GM23338 (cell line): ENCODE measurements around the gene TLCD5. TPM values are rescaled to one million over a fixed set of nuclear protein-coding genes. Genes with fewer than 3 reads are reported as not detected.

Experiments used
- ATAC-seq: fragments of 200-7000 bp; cut with Tn5 transposase; 3 replicates; pipeline ENCODE4 v1.9.1; 2020
- DNase-seq: peaks from one replicate; pipeline ENCODE4 v3.0.0-alpha.2; 2015; ENCODE audit warnings: low spot score
- H2AFZ ChIP-seq: fragments of 200-600 bp; sonication (generic); 2 replicates; pipeline ENCODE4 v1.8.0; 2016; ENCODE audit warnings: antibody characterized with exemption, mild to moderate bottlenecking, moderate library complexity
- H3F3A ChIP-seq: fragments of 200-600 bp; sonication (generic); replicated peaks from 2 replicates; pipeline ENCODE4 v1.8.0; 2017; ENCODE audit warnings: antibody characterized with exemption, mixed run types, low read depth
- H3K27ac ChIP-seq: fragments of 200-600 bp; sonication (generic); 2 replicates; pipeline ENCODE4 v1.6.1; 2016; ENCODE audit warnings: low read depth
- H3K27me3 ChIP-seq: fragments of 200-600 bp; sonication (generic); 2 replicates; pipeline ENCODE4 v1.8.0; 2016; ENCODE audit warnings: mild to moderate bottlenecking, mixed run types, moderate library complexity; ENCODE audit not compliant: insufficient read depth
- H3K36me3 ChIP-seq: fragments of 200-600 bp; sonication (generic); 2 replicates; pipeline ENCODE4 v1.8.0; 2016; ENCODE audit warnings: mild to moderate bottlenecking; ENCODE audit not compliant: insufficient read depth
- H3K4me1 ChIP-seq: fragments of 200-600 bp; sonication (generic); 2 replicates; pipeline ENCODE4 v1.8.0; 2016; ENCODE audit warnings: mild to moderate bottlenecking, moderate library complexity; ENCODE audit not compliant: insufficient read depth
- H3K4me2 ChIP-seq: fragments of 200-600 bp; sonication (generic); 2 replicates; pipeline ENCODE4 v1.7.1; 2017; ENCODE audit warnings: mixed run types
- H3K4me3 ChIP-seq: fragments of 200-600 bp; sonication (generic); 2 replicates; pipeline ENCODE4 v1.6.1; 2016; ENCODE audit warnings: mixed run types
- H3K79me2 ChIP-seq: fragments of 200-600 bp; sonication (generic); replicated peaks from 2 replicates; pipeline ENCODE4 v1.8.0; 2017; ENCODE audit warnings: mild to moderate bottlenecking; ENCODE audit not compliant: insufficient read depth
- H3K9me2 ChIP-seq: fragments of 200-600 bp; sonication (generic); 2 replicates; pipeline ENCODE4 v1.8.0; 2017; ENCODE audit not compliant: insufficient read depth
- H4K20me1 ChIP-seq: fragments of 200-600 bp; sonication (generic); replicated peaks from 2 replicates; pipeline ENCODE4 v1.8.0; 2017; ENCODE audit warnings: mild to moderate bottlenecking; ENCODE audit not compliant: insufficient read depth
- H3K27ac Mint-ChIP-seq: 2 replicates; pipeline ENCODE4 v1.8.0; 2020; ENCODE audit warnings: inconsistent platforms, mild to moderate bottlenecking, moderate library complexity, mixed read lengths
- H3K27me3 Mint-ChIP-seq: 3 replicates; pipeline ENCODE4 v1.8.0; 2022; ENCODE audit warnings: low read depth, mild to moderate bottlenecking, moderate library complexity, mixed read lengths, inconsistent platforms; ENCODE audit not compliant: insufficient read depth, poor library complexity
- H3K36me3 Mint-ChIP-seq: 3 replicates; pipeline ENCODE4 v1.8.0; 2021; ENCODE audit warnings: low read depth, mild to moderate bottlenecking, inconsistent platforms, moderate library complexity, mixed read lengths
- H3K4me1 Mint-ChIP-seq: 3 replicates; pipeline ENCODE4 v1.8.0; 2020; ENCODE audit warnings: mild to moderate bottlenecking, inconsistent platforms, mixed read lengths
- H3K4me3 Mint-ChIP-seq: 3 replicates; pipeline ENCODE4 v1.8.0; 2021; ENCODE audit warnings: moderate library complexity, mild to moderate bottlenecking, inconsistent platforms, mixed read lengths
- H3K9me3 Mint-ChIP-seq: 3 replicates; pipeline ENCODE4 v1.8.0; 2020; ENCODE audit warnings: moderate library complexity, mild to moderate bottlenecking, inconsistent platforms, mixed read lengths
- CREB1 ChIP-seq: fragments of 250-450 bp; sonication (Bioruptor Pico); IDR thresholded peaks from 2 replicates; pipeline ENCODE4 v1.5.0; 2020; ENCODE audit warnings: low read depth, mild to moderate bottlenecking, moderate library complexity
- EZH2phosphoT487 ChIP-seq: fragments of 200-600 bp; sonication (generic); IDR thresholded peaks from one replicate; pipeline ENCODE4 v1.8.1; 2018; ENCODE audit warnings: antibody characterized with exemption; ENCODE audit not compliant: unreplicated experiment
- NANOG ChIP-seq: IDR thresholded peaks from 2 replicates; pipeline ENCODE4 v1.6.1; 2016; ENCODE audit warnings: antibody characterized with exemption, borderline replicate concordance
- POLR2AphosphoS5 ChIP-seq: IDR thresholded peaks from 2 replicates; pipeline ENCODE4 v1.6.1; 2016; ENCODE audit warnings: antibody characterized with exemption, low read depth
- ZNF114 ChIP-seq: fragments of 250-450 bp; sonication (Bioruptor Pico); IDR thresholded peaks from 2 replicates; pipeline ENCODE4 v1.5.0; 2020; ENCODE audit warnings: mild to moderate bottlenecking, moderate library complexity
- ZNF331 ChIP-seq: fragments of 250-450 bp; sonication (Bioruptor Pico); IDR thresholded peaks from 2 replicates; pipeline ENCODE4 v1.5.0; 2020; ENCODE audit warnings: low read depth, mild to moderate bottlenecking, moderate library complexity
- ZNF462 ChIP-seq: fragments of 250-450 bp; sonication (Bioruptor Pico); IDR thresholded peaks from 2 replicates; pipeline ENCODE4 v1.5.0; 2020; ENCODE audit warnings: mild to moderate bottlenecking, moderate library complexity
- polyA plus RNA-seq: library from polyadenylated mRNA; unstranded; fragments of >200 nt; fragmentation: Nextera tagmentation; extraction: Ambion mirVana; gene quantifications from 2 replicates; pipeline ENCODE4 v1.2.1, GENCODE V29; 2016
- total RNA-seq: library from RNA; depleted of rRNA; stranded (reverse); fragments of >200 nt; shearing (Covaris generic); gene quantifications from 2 replicates; pipeline ENCODE4 v1.2.3, GENCODE V29; 2014
- TF ChIP-seq, protein P1 (sequence below), 2 experiments: fragments of 200-600 bp in 1 of 2; sonication (generic) in 1 of 2; conservative IDR thresholded peaks; 2 replicates each; pipeline versions ENCODE4 v1.5.1 to v1.6.1; 2016 to 2017; ENCODE audit warnings: antibody characterized with exemption in 2 of 2, low read depth in 2 of 2, mild to moderate bottlenecking in 2 of 2, moderate library complexity in 1 of 2
- TF ChIP-seq, protein P2 (sequence below): IDR thresholded peaks from one replicate; pipeline ENCODE4 v1.6.1; 2018; ENCODE audit warnings: antibody characterized with exemption; ENCODE audit not compliant: unreplicated experiment
- TF ChIP-seq, protein P3 (sequence below): IDR thresholded peaks from 2 replicates; pipeline ENCODE4 v1.6.1; 2016; ENCODE audit warnings: antibody characterized with exemption

Gene TLCD5
- total and polyA plus RNA-seq, 2 experiments from 2014 or later, result 5.2 to 10.0 TPM

DNA sequence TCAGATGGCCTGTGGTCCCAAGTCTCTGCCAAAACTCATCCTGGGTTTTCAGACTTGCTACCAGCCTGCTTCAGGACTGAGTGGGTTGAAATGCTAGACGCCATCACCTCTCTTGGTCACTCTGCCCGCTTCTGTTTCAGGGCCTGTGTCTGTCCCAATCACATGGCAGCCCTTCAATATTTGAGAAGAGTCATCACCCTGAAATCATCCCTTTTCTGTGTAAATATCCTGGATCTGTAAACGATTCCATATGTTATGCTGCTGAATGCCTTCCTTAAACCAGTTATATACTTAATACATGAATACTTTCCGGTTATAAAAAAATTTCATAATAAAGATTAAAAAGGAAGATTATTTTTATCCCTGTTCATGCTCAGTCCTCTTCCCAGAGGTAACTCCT, 39.8 kb upstream of the TLCD5 start:
- Histone ChIP-seq H3K36me3 (no peaks in the 10 kb centered on the region), H3K4me1 (peaks cover 11% of the 10 kb centered on the region), H4K20me1 (no peaks in the 10 kb centered on the region), H3K27ac (no peak overlapping the region), H3K4me2 (no peak overlapping the region), H3K9me2 (no peaks in the 10 kb centered on the region), H3F3A (no peaks in the 10 kb centered on the region), H3K79me2 (no peaks in the 10 kb centered on the region), H3K4me3 (no peak overlapping the region), H2AFZ (no peak overlapping the region), H3K27me3 (no peaks in the 10 kb centered on the region)
- Mint-ChIP-seq H3K27me3 (peaks cover 9% of the 10 kb centered on the region), H3K36me3 (no peaks in the 10 kb centered on the region), H3K4me3 (no peak overlapping the region), H3K4me1 (peaks cover 15% of the 10 kb centered on the region), H3K27ac (no peak overlapping the region), H3K9me3 (no peaks in the 10 kb centered on the region; the same call in 2 of the 3 replicates)
- no peak for ATAC-seq
- no peak for DNase-seq
- no peak for TF ChIP-seq NANOG

GRCh38 chr11:120288021-120288420, 37.1 kb upstream of the TLCD5 start:
- Histone ChIP-seq H3K36me3 (no peaks in the 10 kb centered on the region), H3F3A (no peaks in the 10 kb centered on the region), H3K9me2 (no peaks in the 10 kb centered on the region), H3K4me3 (no peak overlapping the region), H3K27ac (no peak overlapping the region), H2AFZ (no peak overlapping the region), H3K4me2 (no peak overlapping the region), H3K4me1 (peaks cover 4% of the 10 kb centered on the region), H3K27me3 (no peaks in the 10 kb centered on the region), H4K20me1 (no peaks in the 10 kb centered on the region), H3K79me2 (no peaks in the 10 kb centered on the region)
- Mint-ChIP-seq H3K4me3 (no peak overlapping the region), H3K27me3 (peaks cover 2% of the 10 kb centered on the region), H3K4me1 (peaks cover 12% of the 10 kb centered on the region), H3K9me3 (no peaks in the 10 kb centered on the region; the same call in 2 of the 3 replicates), H3K36me3 (no peaks in the 10 kb centered on the region), H3K27ac (no peak overlapping the region)
- DNase-seq (no peak), ATAC-seq (no peak)
- TF ChIP-seq, protein P1, sequence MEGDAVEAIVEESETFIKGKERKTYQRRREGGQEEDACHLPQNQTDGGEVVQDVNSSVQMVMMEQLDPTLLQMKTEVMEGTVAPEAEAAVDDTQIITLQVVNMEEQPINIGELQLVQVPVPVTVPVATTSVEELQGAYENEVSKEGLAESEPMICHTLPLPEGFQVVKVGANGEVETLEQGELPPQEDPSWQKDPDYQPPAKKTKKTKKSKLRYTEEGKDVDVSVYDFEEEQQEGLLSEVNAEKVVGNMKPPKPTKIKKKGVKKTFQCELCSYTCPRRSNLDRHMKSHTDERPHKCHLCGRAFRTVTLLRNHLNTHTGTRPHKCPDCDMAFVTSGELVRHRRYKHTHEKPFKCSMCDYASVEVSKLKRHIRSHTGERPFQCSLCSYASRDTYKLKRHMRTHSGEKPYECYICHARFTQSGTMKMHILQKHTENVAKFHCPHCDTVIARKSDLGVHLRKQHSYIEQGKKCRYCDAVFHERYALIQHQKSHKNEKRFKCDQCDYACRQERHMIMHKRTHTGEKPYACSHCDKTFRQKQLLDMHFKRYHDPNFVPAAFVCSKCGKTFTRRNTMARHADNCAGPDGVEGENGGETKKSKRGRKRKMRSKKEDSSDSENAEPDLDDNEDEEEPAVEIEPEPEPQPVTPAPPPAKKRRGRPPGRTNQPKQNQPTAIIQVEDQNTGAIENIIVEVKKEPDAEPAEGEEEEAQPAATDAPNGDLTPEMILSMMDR (conservative IDR thresholded peaks at IDR 0.05; ENCODE audit: low read depth in 2 of 2), result no peak
- TF ChIP-seq ZNF462 (CRISPR knock-in tag), result no peak
- TF ChIP-seq ZNF114 (CRISPR knock-in tag), result no peak
- TF ChIP-seq, protein P2, sequence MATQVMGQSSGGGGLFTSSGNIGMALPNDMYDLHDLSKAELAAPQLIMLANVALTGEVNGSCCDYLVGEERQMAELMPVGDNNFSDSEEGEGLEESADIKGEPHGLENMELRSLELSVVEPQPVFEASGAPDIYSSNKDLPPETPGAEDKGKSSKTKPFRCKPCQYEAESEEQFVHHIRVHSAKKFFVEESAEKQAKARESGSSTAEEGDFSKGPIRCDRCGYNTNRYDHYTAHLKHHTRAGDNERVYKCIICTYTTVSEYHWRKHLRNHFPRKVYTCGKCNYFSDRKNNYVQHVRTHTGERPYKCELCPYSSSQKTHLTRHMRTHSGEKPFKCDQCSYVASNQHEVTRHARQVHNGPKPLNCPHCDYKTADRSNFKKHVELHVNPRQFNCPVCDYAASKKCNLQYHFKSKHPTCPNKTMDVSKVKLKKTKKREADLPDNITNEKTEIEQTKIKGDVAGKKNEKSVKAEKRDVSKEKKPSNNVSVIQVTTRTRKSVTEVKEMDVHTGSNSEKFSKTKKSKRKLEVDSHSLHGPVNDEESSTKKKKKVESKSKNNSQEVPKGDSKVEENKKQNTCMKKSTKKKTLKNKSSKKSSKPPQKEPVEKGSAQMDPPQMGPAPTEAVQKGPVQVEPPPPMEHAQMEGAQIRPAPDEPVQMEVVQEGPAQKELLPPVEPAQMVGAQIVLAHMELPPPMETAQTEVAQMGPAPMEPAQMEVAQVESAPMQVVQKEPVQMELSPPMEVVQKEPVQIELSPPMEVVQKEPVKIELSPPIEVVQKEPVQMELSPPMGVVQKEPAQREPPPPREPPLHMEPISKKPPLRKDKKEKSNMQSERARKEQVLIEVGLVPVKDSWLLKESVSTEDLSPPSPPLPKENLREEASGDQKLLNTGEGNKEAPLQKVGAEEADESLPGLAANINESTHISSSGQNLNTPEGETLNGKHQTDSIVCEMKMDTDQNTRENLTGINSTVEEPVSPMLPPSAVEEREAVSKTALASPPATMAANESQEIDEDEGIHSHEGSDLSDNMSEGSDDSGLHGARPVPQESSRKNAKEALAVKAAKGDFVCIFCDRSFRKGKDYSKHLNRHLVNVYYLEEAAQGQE, result no peak
- no peak for TF ChIP-seq ZNF331
- TF ChIP-seq, protein P3, sequence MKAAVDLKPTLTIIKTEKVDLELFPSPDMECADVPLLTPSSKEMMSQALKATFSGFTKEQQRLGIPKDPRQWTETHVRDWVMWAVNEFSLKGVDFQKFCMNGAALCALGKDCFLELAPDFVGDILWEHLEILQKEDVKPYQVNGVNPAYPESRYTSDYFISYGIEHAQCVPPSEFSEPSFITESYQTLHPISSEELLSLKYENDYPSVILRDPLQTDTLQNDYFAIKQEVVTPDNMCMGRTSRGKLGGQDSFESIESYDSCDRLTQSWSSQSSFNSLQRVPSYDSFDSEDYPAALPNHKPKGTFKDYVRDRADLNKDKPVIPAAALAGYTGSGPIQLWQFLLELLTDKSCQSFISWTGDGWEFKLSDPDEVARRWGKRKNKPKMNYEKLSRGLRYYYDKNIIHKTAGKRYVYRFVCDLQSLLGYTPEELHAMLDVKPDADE, result no peak
- TF ChIP-seq CREB1, result no peak
- TF ChIP-seq EZH2phosphoT487, result no peak
- TF ChIP-seq POLR2AphosphoS5, result no peak
